NCI-H748 (cell line): ENCODE results near the gene MKNK1.

Source experiments
- DNase-seq: peaks from one replicate; lab custom pipeline; 2025; ENCODE audit not compliant: unreplicated experiment; lab: John Stamatoyannopoulos, UW

Gene MKNK1

DNA sequence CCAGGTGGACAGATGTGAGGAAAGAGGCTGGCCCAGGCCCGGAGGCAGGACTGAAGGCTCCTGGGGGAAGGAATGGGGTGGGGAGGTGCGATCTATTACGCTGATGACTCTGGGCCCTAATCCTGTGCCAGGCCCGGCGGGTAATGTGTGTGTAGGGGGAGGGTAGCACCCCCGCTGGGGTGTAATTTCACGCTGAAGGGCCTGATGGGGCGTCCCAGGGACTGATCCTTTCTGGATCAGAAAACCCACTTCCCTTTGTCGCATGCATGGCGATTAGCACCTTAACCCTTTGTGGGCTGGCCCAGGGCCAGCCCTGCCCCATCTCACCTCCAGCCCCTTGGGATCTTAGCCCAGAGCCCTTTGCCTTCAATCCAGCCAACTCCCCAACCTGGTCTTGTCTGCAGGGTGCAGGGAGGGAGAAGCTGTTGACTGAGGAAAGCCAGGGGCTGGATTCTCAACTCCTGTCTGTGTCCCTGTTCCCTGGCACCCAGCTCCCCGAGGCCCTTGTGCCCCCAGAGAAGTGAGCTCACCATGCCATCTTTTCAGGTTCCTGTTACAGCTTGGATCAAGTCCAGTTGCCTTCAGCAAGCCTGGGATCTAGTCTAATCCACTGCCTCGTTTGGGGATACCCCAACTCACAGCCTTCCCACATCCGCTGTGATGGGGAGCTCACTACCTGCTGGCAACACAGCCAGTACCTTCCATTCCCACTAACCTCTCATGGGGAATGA, 78.7 kb downstream of the MKNK1 start:
- DNase-seq, result no peak

DNA sequence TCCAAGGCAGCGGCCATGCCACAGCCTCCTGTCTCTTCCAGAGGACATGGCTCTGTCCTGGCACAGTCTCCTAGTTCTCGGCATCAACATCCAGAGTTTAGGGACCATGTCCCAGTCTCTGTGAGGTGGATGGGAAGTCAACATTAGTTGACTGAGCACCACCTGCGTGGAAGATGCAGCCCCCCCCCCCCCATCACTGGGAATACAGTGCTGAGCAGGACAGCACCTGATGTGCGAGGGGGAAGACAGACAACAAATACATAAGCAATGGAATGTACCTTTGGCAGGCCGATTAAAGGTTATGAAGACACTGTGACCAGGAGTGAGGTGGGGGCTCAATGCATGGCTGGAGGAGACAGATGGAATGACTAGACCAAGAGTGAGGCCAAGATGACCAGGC, 79.2 kb downstream of the MKNK1 start:
- DNase-seq, result no peak

DNA sequence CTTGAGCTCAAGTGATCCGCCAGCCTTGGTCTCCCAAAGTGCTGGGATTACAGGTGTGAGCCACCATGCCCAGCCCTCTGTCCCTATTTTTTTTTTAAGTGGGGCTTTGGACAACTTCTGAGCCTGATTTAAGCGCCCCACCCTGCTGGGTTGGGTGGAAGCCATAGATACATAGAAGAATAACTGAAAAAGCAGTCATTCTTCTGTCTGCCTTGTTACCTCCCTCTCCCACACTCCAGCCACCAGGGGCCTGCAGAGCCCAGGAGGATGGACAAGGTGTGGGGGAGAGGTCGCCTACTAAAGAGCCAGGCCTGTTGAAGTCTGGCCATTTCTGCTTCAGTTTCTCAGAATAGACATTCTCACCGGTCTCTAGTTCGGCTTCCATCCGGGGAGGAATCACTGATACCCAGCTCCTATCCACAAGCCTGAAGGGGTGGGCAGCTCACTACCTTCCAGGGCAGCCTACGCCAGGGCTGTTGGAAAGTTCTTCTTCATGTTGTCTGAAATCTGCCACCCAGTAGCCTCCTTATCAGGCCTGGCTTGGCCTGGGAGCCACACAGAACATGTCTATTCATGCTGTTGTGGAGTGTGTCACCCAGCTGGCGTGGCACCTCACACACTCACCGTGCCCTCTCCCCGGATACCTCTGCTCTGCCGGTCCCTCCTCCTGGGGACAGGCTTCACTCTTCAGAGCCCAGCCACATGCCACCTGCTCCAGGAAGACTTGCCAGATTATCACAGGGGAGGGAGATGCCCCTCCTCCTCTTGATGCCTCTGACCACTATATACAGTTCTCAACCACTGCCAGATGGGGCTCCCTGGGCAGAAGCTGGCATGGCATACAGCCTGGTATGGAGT, 80.3 kb downstream of the MKNK1 start:
- no peak for DNase-seq

DNA sequence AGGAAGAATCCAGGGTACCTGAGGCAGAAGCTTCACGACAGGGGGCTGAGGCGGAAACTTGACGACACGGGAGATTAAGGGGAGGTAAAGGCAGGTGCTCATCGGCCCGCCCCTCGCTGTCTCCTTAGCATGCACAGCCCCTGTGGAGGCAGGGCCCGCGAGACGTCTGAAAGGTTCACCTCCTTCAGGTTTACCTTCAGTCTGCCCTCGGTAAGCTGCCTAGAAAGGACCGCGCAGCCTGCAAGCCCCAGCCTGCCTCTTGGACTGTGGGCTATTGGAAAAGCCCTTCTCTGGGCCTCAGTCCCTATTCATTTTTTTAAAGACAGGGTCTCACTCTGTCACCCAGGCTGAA, 81.1 kb downstream of the MKNK1 start:
- no peak for DNase-seq

DNA sequence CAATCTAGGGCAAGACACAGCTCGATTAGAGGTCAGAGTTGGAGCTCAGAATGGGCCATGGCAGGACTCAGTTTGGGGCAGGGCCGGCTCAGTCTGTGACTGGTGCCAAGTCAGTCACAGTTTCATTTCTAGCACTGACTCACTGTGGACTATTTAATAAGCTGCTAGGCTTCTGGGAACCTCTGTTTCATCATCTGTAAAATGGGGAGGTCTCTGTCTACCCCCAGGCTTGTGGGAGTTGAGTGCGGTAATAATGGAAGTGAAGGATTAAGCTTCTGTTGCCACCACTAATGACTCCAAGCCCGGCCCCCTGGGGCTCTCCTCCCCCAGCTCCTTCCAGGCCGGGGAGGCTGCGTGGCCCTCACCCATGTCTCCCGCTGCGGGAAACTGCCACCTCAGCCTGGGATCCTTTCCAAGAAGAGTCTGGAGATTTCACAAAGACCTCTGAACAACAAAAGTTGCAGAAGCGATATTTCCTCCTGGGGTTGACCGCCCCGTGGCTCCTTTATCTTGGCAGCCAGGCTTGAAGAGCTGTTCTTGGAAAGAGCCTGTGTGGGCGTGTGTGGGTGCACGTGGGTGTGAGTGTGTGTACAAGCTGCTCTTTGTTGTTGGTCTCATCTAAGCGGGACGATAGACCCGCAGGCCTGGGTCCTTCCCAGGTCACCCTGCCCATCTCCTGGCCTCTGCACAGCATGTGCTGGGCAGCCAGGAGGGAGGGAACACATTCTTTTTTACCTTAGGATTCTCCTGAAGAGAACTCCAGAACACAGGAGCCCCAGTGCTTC, 81.7 kb downstream of the MKNK1 start:
- no peak for DNase-seq

DNA sequence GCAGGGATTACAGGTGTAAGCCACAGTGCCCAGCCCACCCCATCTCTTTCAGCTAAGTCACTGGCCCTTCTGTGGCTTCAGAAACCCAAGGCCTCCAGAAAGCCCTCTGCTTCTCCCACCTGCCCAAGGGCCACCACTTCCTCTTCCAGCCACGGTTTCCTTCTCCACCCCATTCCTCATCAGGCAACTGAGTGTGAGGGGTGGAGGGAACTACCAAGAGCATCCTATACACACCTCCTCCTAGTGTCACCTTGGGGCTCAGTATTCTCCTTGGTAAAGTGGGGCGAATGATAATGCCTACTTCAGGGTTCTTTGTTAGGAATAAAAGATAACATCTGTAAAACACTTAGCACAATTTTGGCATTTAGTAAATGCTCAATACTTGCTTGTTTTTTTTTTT, 82.7 kb downstream of the MKNK1 start:
- no peak for DNase-seq

DNA sequence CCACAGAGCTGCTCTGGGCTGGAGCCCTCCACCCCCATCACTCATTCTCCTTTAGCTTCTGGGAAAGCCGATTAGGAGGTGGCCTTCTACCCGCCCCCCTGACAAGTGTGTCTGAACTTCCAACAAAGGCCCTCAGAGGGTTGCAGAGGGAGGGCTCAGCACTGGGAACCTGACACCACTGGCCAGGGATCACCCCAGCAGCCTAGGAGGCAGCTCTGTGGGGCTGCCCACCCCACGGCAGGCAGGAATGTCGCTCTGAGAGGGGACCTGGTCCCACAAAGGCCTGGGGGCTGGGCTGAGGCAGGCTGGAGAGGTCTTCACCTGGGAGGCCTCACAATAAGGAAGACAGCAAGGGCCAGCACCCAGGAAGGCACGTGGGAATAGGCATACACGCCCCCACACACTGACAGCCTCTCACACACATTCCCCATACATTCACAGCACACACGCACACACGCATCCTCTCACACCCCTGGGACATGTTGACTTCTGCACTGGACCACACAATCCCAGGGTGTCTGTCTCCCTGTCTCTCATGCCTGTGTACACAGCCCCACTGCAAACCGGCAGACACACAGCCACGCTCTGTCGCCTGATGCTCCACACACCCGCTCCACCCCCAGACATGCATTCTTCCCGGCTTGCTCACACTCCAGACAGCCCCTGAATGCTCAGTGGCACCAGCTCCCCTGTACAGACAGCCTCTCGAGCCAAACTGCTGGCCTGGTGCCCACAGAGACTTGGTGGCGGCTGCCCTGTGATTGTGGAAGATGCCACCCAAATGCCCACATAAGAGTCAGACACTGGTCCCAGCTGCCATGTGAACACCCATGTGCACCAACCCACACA, 83.8 kb downstream of the MKNK1 start:
- DNase-seq, result no peak

DNA sequence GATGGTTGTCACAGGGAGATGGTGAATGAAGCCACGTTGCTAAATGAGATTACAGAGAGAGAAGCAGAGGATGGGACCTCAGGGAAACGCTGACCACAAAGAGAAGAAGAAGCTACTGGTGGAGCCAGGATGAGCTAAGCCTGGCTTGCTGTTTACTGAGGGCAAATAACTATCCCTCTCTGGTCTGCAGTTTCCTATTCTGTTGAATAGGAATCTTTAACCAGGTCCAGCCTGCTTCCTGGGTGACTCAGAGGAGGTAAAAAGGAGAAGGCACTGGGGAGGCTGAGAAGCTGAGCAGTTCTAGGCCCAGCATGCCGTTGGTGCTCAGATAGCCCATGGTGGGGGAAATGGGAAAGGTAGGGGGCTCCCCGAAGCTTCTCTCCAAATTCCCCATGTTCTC, 84.9 kb downstream of the MKNK1 start:
- DNase-seq, result no peak

DNA sequence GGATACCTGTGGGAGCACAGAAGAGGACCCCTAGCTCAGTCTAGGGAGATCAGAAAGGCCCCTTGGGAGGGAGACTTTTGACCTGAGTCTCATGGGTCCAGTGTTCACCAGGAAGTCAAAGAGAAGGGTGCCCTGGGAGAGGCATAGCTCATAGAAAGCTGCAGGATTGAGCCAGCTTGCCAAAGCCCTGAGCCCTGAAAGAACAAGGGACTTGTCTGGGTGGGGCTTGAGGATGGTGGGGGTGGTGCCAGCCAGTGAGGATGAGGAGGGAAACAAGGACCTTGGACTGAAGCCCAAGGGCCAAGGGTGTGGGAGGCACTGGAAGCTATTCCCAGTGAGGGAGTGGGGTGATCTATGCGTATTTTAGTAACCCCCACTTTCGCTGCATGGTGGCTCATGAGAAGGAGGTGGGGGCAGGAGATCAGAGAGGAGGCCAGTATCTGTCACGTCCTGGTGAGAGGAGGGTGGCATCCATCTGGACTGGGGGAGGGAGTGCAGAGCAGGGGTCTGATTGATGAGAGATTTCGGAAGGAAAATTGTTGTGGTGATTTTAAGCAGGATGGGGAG, 86.1 kb downstream of the MKNK1 start:
- no peak for DNase-seq

DNA sequence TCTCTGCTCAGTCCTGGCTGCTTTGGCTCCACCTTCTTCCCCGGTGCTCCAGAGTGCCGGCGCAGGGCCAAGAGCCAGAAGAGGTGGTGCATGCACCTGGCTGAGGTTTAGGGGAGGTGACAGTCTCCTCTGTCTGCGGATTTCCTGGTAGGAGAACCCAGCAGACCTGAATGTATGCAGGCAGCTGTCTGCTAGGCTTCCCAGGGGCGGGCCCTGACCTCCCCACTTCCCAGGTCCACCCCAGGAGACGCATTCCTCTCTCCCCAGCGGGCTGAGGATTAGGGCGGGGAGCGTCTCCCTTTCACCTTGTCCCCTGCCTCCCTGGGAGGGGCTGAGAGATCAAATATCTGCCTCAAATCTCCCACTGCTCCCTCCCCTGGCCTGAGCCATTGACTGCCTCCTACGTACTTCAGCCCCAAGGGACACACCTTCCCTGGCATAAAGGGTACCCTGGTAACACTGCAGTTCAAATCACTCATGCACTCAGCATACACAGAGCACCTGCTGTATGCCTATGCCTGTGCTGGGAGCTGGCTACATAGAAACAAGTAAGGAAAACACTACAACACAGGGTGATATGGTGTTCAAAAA, 87.0 kb downstream of the MKNK1 start:
- DNase-seq, result peak; percentile 60

DNA sequence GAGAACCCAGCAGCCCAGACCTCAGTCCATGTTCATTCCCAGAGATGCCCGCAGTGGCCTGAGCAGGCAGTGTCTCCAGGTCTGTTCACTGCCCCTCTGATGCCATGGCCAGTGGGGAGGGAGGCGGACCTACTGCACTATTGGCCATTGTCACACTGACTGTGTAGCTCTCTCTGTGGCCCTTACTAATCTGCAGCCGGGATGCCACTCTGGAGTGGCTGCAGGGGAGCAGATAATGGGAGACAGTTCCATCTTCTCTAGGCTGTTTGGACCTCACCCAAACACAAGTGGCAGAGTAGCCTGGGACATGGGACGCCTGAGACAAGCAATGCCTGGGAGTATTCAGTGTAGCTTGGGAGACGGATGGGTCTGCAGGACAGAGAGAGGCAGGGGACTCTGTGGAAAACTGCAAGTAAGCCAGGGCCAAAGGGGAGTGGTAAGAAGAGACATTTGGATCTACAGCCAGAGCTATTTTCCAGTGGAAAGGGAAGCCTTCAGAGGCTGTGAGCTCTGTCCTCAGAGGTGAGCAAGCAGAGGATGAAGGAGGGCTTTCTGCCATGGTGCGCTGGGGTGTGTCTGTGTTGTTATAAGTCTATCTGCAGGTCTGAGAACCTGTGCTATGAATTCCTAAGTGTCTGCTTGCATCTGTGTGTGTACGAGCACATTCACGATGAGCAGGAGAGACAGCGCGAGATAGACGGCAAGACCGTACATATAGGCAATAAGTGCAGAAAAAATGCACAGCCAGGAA, 87.7 kb downstream of the MKNK1 start:
- no peak for DNase-seq

DNA sequence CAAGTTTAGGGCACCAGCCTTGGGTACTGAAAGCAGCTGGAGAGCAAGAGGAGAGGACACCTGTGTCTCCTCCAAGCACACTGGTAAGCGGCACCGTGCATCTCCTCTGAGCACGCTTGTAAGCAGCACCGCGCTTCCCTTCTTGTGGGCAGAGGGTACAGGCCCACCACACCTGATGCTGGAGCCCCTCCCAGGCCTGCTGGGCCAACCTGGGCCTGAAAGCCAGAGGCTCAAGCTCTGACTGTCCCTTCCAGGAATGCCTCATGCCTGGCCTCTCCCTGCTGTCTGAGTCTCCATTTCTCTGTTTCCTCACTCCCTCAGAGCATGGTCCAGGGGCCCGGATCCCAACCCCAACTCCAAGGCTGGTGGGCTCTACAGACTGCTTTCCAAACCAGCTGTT, 88.5 kb downstream of the MKNK1 start:
- DNase-seq, result no peak

DNA sequence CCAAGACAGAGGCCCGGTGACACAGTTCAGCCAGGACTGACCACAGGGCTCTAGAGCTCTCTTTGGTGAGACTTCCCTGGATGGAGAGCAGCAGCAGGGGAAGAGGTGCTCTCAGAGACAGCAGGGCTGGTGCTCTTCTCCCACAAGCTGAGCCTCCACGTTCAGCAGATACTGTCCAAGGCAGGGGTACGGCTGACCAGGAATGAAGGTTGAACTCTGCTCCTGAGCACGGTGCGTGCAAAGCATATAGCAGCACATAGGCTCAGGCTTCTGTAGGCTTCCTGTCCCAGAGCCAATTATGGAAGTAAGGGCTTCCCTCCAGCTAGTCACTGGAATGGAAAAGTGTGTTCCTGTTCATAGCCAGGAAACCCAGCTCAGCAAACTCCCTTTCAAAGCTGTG, 90.5 kb downstream of the MKNK1 start:
- DNase-seq, result no peak

DNA sequence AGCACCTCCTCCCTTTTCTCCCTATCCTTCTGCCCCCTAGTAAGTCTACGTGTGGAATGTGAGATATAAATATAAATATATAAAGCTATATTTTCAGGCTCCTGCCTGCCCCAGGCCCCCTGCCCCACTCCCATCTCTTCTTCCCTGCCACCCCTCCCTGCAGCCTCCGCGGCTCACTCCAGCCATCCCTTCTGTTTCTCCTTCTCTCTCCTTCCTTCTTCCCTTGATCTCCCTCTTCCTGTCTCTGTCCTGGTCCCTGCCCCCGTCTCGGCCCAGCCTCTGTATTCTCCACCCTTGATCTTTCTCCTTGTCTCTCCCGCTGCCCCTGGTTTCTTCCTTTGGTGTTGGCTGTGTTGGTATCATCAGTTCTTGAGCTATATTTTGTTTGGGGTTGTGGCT, 91.3 kb downstream of the MKNK1 start:
- DNase-seq, result no peak

DNA sequence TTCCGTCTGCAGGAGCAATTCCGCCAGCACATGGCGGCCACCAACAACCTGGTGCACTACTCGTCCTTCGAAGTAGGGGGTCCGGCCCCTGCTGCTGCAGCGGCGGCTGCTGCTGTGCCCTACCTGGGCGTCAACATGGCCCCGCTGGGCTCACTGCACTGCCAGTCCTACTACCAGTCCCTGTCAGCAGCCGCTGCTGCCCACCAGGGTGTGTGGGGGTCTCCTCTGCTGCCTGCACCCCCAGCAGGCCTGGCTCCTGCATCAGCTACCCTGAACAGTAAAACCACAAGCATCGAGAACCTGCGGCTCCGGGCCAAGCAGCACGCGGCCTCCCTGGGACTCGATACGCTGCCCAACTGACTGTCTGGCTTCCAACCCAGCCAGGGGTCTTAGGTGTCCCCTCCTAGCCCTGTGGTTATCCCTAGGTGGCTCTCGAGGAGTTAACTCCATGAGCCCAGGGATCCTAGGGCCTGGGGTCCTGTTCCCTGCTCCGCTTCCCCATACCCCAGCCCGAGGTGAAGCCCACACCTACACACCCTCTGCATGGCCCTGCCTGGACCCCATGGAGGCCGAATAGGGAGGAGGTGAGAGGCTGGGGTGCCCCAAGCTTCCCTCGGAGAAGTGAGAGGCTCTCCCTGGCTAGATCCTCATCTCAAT, 91.8 kb downstream of the MKNK1 start:
- DNase-seq, result no peak

DNA sequence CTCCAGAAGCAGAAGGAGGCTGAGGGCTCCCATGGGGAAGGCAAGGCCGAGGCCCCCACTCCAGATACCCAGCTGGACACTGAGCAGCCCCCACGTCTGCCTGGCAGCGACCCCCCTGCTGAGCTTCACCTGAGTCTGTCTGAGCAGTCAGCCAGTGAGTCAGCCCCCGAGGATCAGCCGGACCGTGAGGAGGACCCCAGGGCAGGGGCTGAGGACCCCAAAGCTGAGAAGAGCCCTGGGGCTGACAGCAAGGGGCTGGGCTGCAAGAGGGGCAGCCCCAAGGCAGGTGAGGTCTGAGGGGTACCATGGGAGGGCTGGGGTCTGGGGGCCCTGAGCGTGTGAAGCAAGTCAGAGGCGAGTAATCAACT, 93.1 kb downstream of the MKNK1 start:
- DNase-seq, result no peak

DNA sequence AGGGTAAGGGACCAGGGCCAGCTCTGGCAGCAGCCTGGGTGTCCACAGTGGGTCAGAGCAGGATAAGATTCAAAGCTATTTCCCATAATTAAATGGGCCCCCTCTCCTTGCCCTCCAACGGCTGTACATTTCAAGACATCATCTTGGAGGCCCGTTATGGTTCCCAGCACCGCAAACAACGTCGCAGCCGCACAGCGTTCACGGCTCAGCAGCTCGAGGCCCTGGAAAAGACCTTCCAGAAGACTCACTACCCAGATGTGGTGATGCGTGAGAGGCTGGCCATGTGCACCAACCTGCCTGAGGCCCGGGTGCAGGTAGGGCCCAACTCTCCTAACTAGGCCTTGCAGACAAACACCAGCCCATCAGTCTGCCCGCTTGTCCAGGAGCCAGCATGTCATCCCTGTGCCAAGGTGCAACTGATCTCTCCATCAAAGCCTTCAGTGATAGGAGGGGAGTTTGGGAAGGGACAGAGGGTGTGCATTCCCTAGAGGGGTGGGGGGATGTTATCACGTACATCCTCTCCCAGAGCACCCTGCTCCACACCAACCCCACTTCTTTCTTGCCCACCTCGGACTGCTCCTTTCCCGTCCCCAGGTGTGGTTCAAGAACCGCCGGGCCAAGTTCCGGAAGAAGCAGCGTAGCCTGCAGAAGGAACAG, 93.6 kb downstream of the MKNK1 start:
- no peak for DNase-seq

DNA sequence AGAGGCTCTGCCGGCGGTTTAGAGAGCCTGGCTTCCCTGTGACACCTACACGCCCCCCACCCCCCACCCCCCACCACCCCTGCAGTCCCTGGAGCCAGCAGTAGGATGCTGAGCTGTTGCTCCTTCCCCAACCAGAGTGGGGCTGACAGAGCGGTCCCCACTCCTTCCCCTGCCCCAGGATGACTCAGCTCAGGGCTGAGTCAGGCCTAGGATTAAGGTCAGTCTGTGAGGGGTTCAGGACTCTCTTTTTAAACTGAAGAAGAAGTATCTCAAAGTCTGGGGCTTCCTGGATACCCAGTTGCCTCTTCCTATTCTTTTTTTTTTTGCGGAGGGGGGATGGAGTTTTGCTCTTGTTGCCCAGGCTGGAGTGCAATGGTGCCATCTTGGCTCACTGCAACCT, 95.3 kb downstream of the MKNK1 start:
- DNase-seq, result no peak
